ENCODE data around the gene ASPG. TPM values are rescaled to one million over a fixed set of nuclear protein-coding genes. Genes with fewer than 3 reads are reported as not detected.

Gene ASPG
- total RNA-seq, 2 experiments from 2014 or later: not detected

DNA sequence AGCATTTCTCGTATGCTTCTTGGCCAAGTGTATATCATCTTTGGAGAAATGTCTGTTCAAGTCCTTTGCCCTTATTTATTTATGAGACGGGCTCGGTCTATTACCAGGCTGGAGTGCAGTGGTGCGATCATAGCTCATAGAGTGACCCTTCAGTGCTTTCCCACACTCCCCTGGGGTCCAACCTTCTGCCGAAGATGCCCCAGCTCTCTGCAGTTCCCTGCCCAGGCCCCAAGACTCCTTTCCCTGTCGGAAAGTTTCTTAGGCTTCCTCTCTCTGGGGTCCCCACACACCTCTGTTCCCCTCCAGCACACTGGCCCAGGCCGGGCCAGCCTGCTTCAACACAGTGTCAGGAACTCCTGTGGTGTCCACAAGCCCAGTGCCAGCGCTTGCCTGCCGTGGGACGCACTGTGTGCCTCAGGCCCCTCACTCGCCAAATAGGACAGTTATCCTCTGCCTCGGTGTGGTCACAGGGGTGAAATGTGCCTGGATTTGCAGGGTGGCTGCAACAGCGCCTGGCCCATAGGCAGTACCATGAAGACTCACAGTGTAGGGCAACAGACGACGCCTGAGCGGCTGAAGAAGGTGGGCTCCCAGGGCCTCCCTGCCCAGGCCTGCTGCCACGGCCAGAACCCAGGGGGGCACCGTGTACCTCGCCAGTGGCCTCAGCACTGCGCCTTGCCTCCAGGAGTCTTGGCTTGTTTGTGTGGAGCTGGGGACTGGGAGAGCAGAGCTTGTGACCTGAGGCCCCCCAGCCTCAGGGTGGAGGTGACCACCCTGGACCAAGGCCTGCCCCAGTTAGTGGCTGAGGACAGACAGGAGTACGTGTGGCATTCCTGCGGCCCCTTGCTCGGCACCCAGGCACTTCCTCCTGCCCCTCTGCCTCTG lies 4.9 kb upstream of the ASPG start:
- H3K4me2 ChIP-seq (ENCODE audit: low read length): no peak overlapping the region
- DNase-seq (ENCODE audit: low spot score): no peak
- no peak overlapping the region for H3K27ac ChIP-seq (ENCODE audit: low read depth, low read length, poor library complexity, severe bottlenecking)
- TF ChIP-seq, protein P1, sequence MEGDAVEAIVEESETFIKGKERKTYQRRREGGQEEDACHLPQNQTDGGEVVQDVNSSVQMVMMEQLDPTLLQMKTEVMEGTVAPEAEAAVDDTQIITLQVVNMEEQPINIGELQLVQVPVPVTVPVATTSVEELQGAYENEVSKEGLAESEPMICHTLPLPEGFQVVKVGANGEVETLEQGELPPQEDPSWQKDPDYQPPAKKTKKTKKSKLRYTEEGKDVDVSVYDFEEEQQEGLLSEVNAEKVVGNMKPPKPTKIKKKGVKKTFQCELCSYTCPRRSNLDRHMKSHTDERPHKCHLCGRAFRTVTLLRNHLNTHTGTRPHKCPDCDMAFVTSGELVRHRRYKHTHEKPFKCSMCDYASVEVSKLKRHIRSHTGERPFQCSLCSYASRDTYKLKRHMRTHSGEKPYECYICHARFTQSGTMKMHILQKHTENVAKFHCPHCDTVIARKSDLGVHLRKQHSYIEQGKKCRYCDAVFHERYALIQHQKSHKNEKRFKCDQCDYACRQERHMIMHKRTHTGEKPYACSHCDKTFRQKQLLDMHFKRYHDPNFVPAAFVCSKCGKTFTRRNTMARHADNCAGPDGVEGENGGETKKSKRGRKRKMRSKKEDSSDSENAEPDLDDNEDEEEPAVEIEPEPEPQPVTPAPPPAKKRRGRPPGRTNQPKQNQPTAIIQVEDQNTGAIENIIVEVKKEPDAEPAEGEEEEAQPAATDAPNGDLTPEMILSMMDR (conservative IDR thresholded peaks at IDR 0.05; ENCODE audit: low read length): no peak
- TF ChIP-seq EZH2phosphoT487 (IDR thresholded peaks at IDR 0.05; ENCODE audit: borderline replicate concordance, low read depth, low read length): no peak
- no peaks in the 10 kb centered on the region for H3K9me2 ChIP-seq (ENCODE audit: insufficient read depth, low read length)
- no peaks in the 10 kb centered on the region for H4K20me1 ChIP-seq (ENCODE audit: insufficient read depth, low read length)
- POLR2A ChIA-PET: no interaction called here
- H3K4me3 ChIP-seq (ENCODE audit: low read depth, low read length, poor library complexity, severe bottlenecking): no peak overlapping the region
- H3K4me1 ChIP-seq (ENCODE audit: insufficient read depth, low read length, poor library complexity, severe bottlenecking): peaks cover 5% of the 10 kb centered on the region
- no peaks in the 10 kb centered on the region for H3K36me3 ChIP-seq (ENCODE audit: insufficient read depth, low read length)
- intact Hi-C loops (cut with micrococcal nuclease; ENCODE audit: unreplicated experiment): no loop called here
- H3K9me3 ChIP-seq (ENCODE audit: low read length): no peaks in the 10 kb centered on the region
- CTCF ChIA-PET (ENCODE audit: unreplicated experiment): no interaction called here
- H3K79me2 ChIP-seq (ENCODE audit: insufficient read depth, low read depth, low read length): no peaks in the 10 kb centered on the region
- BruUV-seq (replicated peaks): no TSS peak
- no peak overlapping the region for H2AFZ ChIP-seq (ENCODE audit: low read length)

DNA sequence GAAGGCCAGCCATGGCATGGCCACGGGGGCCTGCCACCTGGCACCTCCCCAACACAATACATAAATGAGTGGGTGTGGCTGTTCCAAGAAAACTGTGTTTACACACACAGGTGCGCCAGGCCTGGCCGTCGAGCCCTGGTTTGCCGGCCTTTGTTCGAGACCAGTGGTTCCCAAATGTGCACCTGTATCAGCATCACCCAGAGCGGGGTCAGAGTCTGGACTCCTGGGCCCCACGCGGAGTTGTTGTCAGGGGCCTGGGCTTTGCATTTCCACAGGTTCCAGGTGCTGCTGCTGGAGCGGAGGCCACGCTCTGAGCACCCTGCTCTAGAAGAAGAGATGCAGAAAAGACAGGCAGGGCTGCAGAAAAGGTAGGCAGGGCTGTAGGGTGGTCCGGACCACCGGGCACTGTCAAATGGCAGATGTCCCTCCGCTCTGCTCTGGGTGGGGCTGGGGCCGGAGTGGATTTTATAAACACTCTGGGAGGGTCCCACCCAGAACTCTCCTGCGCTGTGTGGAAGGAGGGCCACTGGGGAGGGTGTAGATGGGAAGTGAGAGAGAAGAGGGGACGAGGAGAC lies 4.2 kb upstream of the ASPG start:
- BruUV-seq (replicated peaks): no TSS peak
- no peaks in the 10 kb centered on the region for H3K9me2 ChIP-seq (ENCODE audit: insufficient read depth, low read length)
- POLR2A ChIA-PET: no interaction called here

More for the DNA sequence above, 4.2 kb upstream of the ASPG start:
- intact Hi-C loops (cut with micrococcal nuclease; ENCODE audit: unreplicated experiment): no loop called here
- Histone ChIP-seq H3K4me1 (ENCODE audit: insufficient read depth, low read length, poor library complexity, severe bottlenecking) (peaks cover 5% of the 10 kb centered on the region), H3K4me3 (ENCODE audit: low read depth, low read length, poor library complexity, severe bottlenecking) (no peak overlapping the region), H2AFZ (ENCODE audit: low read length) (no peak overlapping the region), H3K27ac (ENCODE audit: low read depth, low read length, poor library complexity, severe bottlenecking) (no peak overlapping the region), H3K79me2 (ENCODE audit: insufficient read depth, low read depth, low read length) (no peaks in the 10 kb centered on the region), H4K20me1 (ENCODE audit: insufficient read depth, low read length) (no peaks in the 10 kb centered on the region), H3K4me2 (ENCODE audit: low read length) (no peak overlapping the region), H3K9me3 (ENCODE audit: low read length) (no peaks in the 10 kb centered on the region), H3K36me3 (ENCODE audit: insufficient read depth, low read length) (no peaks in the 10 kb centered on the region)
- TF ChIP-seq EZH2phosphoT487 (IDR thresholded peaks at IDR 0.05; ENCODE audit: borderline replicate concordance, low read depth, low read length): no peak
- TF ChIP-seq, protein P1 (conservative IDR thresholded peaks at IDR 0.05; ENCODE audit: low read length): no peak
- DNase-seq (ENCODE audit: low spot score): no peak
- CTCF ChIA-PET (ENCODE audit: unreplicated experiment): no interaction called here

Measured in OCI-LY7 (cell line).